CD4-positive, alpha-beta T cell treated with Interleukin-10 for 1 hour (primary cell): ENCODE data around the gene RNF212B.
"Not testable (repeated sequence)": the region's sequence is repeated elsewhere in the genome, so short reads cannot be mapped to it uniquely, and the experiment has no call there.

Experiments
- DNase-seq: peaks from one replicate; pipeline ENCODE4 v3.0.0-alpha.2; 2020

RNF212B gene, protein sequence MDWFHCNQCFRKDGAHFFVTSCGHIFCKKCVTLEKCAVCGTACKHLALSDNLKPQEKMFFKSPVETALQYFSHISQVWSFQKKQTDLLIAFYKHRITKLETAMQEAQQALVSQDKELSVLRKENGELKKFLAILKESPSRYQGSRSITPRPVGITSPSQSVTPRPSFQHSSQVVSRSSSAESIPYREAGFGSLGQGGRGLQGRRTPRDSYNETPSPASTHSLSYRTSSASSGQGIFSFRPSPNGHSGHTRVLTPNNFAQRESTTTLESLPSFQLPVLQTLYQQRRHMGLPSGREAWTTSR

GRCh38 chr14:23237772-23238594 lies at the start of gene RNF212B:
Gene RNF212B (plus strand): TSS chr14:23237936. CDS start chr14:23240346, 2,410 bp downstream.
- peak; percentile 70 for DNase-seq

DNA sequence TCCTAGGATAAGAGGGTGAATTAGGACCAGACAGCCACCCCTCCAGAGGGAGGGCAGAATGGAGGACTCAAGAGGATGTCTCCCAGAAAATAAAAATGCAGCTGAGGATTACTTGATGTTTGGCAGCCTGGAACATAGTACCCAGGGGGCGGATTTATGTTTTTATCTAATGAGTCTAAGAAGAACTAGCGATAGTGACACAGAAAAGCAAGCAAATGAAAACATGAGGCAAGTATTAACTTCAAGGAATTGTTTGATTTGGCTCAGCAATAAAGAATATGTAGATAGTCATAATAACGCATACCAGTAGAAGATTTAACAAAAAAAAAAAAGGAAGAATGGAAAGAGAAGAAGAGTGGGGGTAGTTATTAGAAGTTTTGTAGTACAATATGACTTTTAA lies 44.3 kb upstream of the RNF212B start:
- no peak for DNase-seq

DNA sequence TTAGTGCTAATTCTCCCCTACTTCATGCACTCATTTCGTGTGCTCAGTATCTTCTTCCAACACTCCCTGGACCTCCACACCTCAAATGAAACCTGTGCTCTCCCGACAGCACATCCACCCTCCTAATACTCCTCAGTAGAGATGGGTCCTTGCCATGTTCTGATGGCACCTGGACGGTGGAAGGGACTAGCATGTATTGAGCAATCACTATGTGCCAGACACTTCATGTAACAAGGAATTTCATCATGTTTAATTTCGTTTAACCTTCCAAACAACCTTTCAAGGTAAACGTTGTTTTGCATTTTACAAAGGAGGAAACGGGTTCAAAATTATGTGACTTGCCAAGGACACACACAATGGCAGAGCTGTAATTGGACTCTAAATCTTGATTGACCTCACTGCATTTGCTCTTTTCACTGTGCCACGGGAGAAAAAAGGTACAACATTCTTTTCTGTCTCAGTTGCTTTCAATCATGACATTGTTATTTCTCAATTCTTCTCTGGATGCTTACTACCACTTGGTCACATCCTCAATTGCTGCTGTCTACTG lies 42.1 kb upstream of the RNF212B start:
- DNase-seq, result no peak

DNA sequence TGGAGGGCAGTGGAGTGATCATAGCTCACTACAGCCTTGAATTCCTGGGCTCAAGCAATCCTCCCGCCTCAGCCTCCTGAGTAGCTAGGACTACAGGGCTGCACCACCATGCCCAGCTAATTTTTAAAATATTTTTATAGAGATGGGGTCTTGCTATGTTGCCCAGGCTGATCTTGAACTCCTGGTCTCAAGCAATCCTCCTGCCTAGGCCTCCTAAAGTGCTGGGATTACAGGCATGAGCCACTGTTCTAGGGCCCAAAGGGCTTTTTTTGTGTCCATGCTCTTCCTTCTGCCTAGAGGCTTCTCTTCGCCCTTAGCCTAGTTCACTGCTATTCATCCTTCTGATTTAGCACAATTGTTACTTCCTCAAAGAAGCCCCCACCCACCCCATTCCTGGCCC lies 41.2 kb upstream of the RNF212B start:
- not testable (repeated sequence) for DNase-seq

DNA sequence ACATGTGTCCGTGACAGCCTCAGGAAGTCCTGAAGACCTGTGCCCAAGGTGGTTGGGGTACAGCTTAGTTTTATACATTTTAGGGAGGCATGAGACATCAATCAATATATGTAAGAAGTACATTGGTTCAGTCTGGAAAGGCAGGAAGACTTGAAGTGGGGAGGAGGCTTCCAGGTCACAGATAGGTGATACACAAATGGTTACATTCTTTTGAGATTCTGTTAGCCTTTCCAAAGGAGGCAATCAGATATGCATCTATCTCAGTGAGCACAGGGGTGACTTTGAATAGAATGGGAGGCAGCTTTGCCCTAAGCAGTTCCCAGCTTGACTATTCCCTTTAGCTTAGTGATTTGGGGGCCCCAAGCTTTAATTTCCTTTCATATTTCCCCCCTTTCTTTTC lies 38.6 kb upstream of the RNF212B start:
- DNase-seq, result not testable (repeated sequence)

GRCh38 chr14:23202001-23202400 lies 35.7 kb upstream of the RNF212B start:
- no peak for DNase-seq

DNA sequence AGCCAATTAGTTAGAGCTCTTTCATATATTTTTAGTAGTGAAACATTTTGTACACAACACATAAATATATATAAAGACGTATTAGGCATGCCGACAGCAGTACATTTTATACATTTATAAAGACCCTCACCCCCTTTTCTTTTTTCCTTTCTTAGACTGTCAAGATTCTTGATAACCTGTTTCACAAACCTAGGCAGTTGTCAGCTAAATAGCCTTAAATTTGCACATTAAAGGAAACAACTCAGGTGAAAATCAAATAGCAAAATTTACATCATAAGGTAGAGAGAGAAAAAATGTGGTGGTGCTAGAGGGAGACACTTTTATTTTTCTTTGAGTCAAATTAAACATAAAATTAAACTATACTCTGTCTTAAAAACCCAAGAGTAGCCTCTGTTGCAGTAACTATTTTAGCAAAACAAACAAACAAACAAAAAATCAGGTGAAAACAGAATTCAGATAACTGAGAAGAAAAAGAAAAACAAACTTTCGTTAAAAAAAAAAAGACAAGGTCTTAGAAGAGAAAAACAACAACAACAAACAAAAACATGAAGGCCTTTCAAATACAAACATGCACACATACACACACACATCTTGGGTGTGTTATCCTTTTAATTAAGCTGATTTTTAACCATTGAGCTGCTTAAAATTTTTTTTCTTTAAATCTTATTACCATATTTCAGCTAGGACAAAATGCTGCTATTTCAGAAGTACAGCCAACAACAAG lies 31.2 kb upstream of the RNF212B start:
- DNase-seq, result no peak

DNA sequence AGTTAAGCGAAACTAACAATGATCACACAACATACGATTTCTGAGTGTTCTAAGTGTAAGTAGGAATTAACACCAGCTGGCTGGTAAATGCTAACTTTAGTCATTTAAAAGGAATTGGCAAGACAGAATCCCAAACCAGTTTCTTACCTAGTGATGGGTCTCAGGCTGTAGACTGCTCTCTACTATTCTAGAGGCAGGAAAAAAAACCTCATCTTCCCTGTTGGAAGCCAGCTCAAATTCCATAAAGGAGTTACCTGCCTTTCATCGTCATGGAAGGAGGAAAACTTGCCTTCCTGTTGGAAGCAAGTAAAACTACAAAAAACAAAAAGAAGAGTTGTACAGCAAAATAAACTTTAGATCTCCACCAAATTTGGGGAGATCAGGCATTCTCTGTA lies 30.6 kb upstream of the RNF212B start:
- no peak for DNase-seq

- no peak for DNase-seq
These were observed 29.4 kb upstream of the RNF212B start for GRCh38 chr14:23208324-23208723.

DNA sequence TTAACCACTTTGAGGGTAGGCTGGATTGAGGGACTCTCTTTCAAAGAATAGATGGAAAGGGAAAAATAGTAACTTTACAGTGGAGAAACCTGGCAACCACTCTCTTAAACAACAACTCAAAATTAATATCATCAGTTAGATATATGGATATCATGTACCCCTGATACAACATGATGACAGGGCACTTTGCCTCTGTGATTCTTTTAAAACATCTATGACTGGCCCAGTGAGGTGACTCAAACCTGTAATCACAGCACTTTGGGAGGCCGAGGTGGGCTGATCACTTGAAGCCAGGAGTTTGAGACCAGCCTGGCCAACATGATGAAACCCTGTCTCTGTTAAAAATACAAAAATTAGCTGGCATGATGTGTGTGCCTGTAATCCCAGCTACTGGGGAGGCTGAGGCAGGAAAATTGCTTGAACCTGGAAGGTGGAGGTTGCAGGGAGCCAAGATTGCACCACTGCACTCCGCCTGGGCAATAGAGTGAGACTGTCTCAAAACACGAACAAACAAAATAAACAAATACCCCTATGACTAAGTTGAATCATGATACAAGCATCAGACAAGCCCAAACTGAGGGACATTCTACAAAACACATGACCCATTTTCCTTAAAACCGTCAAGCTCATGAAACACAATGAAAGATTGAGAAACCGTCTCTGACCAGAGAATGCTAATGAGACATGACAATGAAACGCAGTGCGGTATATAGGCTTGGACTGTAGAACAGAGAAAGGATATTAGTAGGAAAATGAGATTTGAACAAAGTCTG lies 27.9 kb upstream of the RNF212B start:
- no peak for DNase-seq

GRCh38 chr14:23215421-23215820 lies 22.3 kb upstream of the RNF212B start:
- no peak for DNase-seq

- DNase-seq, result no peak
These were observed 20.4 kb upstream of the RNF212B start for GRCh38 chr14:23217032-23218020.

- DNase-seq, result no peak
These were observed 18.7 kb upstream of the RNF212B start for GRCh38 chr14:23219075-23219474.

- not testable (repeated sequence) for DNase-seq
These were observed 12.8 kb upstream of the RNF212B start for GRCh38 chr14:23224958-23225357.

- no peak for DNase-seq
These were observed 10.2 kb upstream of the RNF212B start for GRCh38 chr14:23227566-23227965.

DNA sequence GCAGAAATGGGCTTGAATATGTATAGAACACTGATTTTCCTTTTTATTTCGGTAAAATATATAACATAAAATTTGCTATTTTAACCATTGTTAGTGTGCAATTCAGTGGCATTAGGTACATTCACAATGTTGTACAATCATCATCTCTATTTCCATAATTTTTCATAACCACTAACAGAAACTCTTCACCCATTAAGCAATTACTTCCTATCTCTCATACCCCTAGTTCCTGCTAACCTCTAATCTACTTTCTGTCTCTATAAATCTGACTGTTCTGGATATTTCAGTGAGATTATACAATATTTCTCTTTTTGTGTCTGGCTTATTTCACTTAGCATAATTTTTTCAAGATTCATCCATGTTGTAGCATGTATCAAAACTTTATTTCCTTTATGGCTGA lies 8.9 kb upstream of the RNF212B start:
- DNase-seq, result no peak

DNA sequence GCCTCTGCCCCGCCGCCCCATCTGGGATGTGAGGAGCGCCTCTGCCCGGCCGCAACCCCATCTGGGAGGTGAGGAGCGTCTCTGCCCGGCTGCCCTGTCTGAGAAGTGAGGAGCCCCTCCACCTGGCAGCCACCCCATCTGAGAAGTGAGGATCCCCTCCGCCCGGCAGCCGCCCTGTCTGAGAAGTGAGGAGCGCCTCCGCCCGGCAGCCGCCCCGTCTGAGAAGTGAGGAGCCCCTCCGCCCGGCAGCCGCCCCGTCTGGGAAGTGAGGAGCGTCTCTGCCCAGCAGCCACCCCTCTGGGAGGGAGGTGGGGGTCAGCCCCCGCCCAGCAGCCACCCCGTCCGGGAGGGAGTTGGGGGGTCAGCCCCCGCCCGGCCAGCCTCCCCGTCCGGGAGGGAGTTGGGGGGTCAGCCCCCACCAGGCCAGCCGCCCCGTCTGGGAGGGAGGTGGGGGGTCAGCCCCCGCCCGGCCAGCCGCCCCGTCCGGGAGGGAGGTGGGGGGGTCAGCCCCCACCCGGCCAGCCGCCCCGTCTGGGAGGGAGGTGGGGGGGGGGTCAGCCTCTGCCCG lies 5.4 kb upstream of the RNF212B start:
- DNase-seq, result not testable (repeated sequence)

GRCh38 chr14:23240661-23241060 lies 2.9 kb downstream of the RNF212B start:
- no peak for DNase-seq

- DNase-seq, result not testable (repeated sequence)
These were observed 3.5 kb downstream of the RNF212B start for GRCh38 chr14:23241061-23241715.

- no peak for DNase-seq
These were observed 4.3 kb downstream of the RNF212B start for GRCh38 chr14:23242076-23242475.
